Measurements from ENCODE around the gene SLC41A1.

SLC41A1 gene

DNA sequence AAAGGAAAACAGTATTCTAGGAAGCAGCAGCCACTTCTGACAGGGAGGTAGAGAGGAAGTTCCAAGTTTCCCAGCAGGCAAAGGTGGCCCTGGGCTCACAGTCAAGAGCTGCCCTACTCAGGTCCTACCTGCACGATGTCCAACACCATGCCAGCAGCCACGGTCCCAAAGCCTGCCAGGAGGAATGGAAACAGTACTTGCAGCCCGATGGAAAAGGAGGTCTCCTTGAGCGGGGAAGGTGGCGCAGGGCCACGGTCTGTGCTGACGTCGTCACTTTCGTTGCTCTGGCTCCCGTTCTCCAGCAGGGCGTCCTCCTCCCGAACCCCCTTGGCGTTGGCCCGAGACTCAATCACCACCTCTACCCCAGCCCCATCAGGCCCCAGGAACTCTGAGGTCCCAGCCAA lies 3.1 kb downstream of the SLC41A1 start:
- H3K56ac ChIP-seq (ENCODE audit: low read length), result no peak overlapping the region
- no peak overlapping the region for H3K4me2 ChIP-seq (ENCODE audit: low read length)
- no peak for DNase-seq
- no peak overlapping the region for H2BK120ac ChIP-seq (ENCODE audit: low read depth, low read length)
- H3K23ac ChIP-seq (ENCODE audit: low read length), result no peak overlapping the region
- no peak overlapping the region for H2AK5ac ChIP-seq (ENCODE audit: low read length)
- H3K9ac ChIP-seq (ENCODE audit: low read length), result no peak overlapping the region
- no peak overlapping the region for H3K4ac ChIP-seq (ENCODE audit: low read depth, low read length)
- peaks cover 22% of the 10 kb centered on the region for H3K79me1 ChIP-seq (ENCODE audit: low read length)
- no peaks in the 10 kb centered on the region for H3K27me3 ChIP-seq (ENCODE audit: insufficient read depth, low read length, poor library complexity)
- H3K18ac ChIP-seq (ENCODE audit: low read length), result no peak overlapping the region
- H3K4me1 ChIP-seq (ENCODE audit: control insufficient read depth, low read depth, low read length), result peaks cover 8% of the 10 kb centered on the region
- H2BK15ac ChIP-seq (replicated peaks; ENCODE audit: low read depth), result no peak overlapping the region
- peaks cover 12% of the 10 kb centered on the region for H3K79me2 ChIP-seq (ENCODE audit: control insufficient read depth, insufficient read depth, low read length)
- no peak overlapping the region for H4K5ac ChIP-seq (ENCODE audit: low read length)
- H3K36me3 ChIP-seq (ENCODE audit: control insufficient read depth, insufficient read depth, low read length), result no peaks in the 10 kb centered on the region
- no peak overlapping the region for H2BK5ac ChIP-seq (ENCODE audit: low read length)
- no peak overlapping the region for H3K4me3 ChIP-seq (ENCODE audit: low read length)
- H3K27ac ChIP-seq (ENCODE audit: low read depth, low read length), result no peak overlapping the region
- whole genome bisulfite sequencing (ENCODE audit: extremely low coverage, insufficient coverage, low lambda C conversion rate), result no CpG with 5 or more reads among the region's 14 CpGs
- H4K8ac ChIP-seq (ENCODE audit: low read depth, low read length), result no peak overlapping the region

DNA sequence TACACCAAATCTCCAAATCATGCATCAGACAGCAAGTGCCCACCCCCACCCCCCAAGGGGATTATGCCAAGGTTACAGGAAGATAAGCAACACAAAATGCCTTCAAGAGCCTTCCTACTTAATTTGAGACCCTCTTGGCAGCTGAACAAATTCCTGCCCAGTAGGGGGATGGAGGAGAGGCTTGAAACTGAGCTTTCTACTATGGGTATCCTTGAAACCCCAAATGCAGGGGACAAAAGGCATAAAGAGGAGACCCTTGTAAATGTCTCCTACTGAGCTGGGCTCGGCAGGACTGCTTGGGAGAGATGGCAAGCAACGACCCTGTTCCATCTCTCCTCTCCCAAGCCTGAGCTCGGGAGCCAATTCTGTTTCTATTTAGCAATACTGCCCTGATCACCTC lies 3.5 kb downstream of the SLC41A1 start:
- H3K9ac ChIP-seq (ENCODE audit: low read length), result no peak overlapping the region
- H3K56ac ChIP-seq (ENCODE audit: low read length), result no peak overlapping the region
- no CpG with 5 or more reads among the region's 3 CpGs for WGBS (ENCODE audit: extremely low coverage, insufficient coverage, low lambda C conversion rate)
- H3K36me3 ChIP-seq (ENCODE audit: control insufficient read depth, insufficient read depth, low read length), result no peaks in the 10 kb centered on the region
- H3K79me1 ChIP-seq (ENCODE audit: low read length), result peaks cover 22% of the 10 kb centered on the region
- no peak overlapping the region for H2BK5ac ChIP-seq (ENCODE audit: low read length)
- H3K79me2 ChIP-seq (ENCODE audit: control insufficient read depth, insufficient read depth, low read length), result peaks cover 12% of the 10 kb centered on the region
- peaks cover 8% of the 10 kb centered on the region for H3K4me1 ChIP-seq (ENCODE audit: control insufficient read depth, low read depth, low read length)
- H3K18ac ChIP-seq (ENCODE audit: low read length), result no peak overlapping the region
- H3K4ac ChIP-seq (ENCODE audit: low read depth, low read length), result no peak overlapping the region
- no peak overlapping the region for H3K27ac ChIP-seq (ENCODE audit: low read depth, low read length)
- no peak overlapping the region for H3K4me3 ChIP-seq (ENCODE audit: low read length)
- H3K4me2 ChIP-seq (ENCODE audit: low read length), result no peak overlapping the region
- no peak overlapping the region for H4K8ac ChIP-seq (ENCODE audit: low read depth, low read length)
- no peak overlapping the region for H2BK15ac ChIP-seq (replicated peaks; ENCODE audit: low read depth)
- H2BK120ac ChIP-seq (ENCODE audit: low read depth, low read length), result no peak overlapping the region
- H3K27me3 ChIP-seq (ENCODE audit: insufficient read depth, low read length, poor library complexity), result no peaks in the 10 kb centered on the region
- H3K23ac ChIP-seq (ENCODE audit: low read length), result no peak overlapping the region
- H2AK5ac ChIP-seq (ENCODE audit: low read length), result no peak overlapping the region
- no peak overlapping the region for H4K5ac ChIP-seq (ENCODE audit: low read length)
- DNase-seq, result no peak

- H3K4me3 ChIP-seq (ENCODE audit: low read length), result no peak overlapping the region
- H2BK5ac ChIP-seq (ENCODE audit: low read length), result no peak overlapping the region
- H3K4me1 ChIP-seq (ENCODE audit: control insufficient read depth, low read depth, low read length), result no peaks in the 10 kb centered on the region
- peak overlapping the region; percentile 54 for H3K23ac ChIP-seq (ENCODE audit: low read length)
- no peak overlapping the region for H3K4ac ChIP-seq (ENCODE audit: low read depth, low read length)
- no peaks in the 10 kb centered on the region for H3K36me3 ChIP-seq (ENCODE audit: control insufficient read depth, insufficient read depth, low read length)
- no peaks in the 10 kb centered on the region for H3K27me3 ChIP-seq (ENCODE audit: insufficient read depth, low read length, poor library complexity)
- no peak overlapping the region for H3K4me2 ChIP-seq (ENCODE audit: low read length)
- H2AK5ac ChIP-seq (ENCODE audit: low read length), result no peak overlapping the region
- H3K9ac ChIP-seq (ENCODE audit: low read length), result no peak overlapping the region
- peaks cover 5% of the 10 kb centered on the region for H3K79me2 ChIP-seq (ENCODE audit: control insufficient read depth, insufficient read depth, low read length)
- WGBS (ENCODE audit: extremely low coverage, insufficient coverage, low lambda C conversion rate), result no CpG with 5 or more reads among the region's 5 CpGs
- no peak overlapping the region for H3K18ac ChIP-seq (ENCODE audit: low read length)
- DNase-seq, result no peak
- H4K5ac ChIP-seq (ENCODE audit: low read length), result no peak overlapping the region
- H2BK120ac ChIP-seq (ENCODE audit: low read depth, low read length), result no peak overlapping the region
- H2BK15ac ChIP-seq (replicated peaks; ENCODE audit: low read depth), result no peak overlapping the region
- H4K8ac ChIP-seq (ENCODE audit: low read depth, low read length), result no peak overlapping the region
- no peak overlapping the region for H3K27ac ChIP-seq (ENCODE audit: low read depth, low read length)
- no peak overlapping the region for H3K56ac ChIP-seq (ENCODE audit: low read length)
- peaks cover 18% of the 10 kb centered on the region for H3K79me1 ChIP-seq (ENCODE audit: low read length)
Measured at GRCh38 chr1:205805082-205805711, 7.8 kb downstream of the SLC41A1 start.

DNA sequence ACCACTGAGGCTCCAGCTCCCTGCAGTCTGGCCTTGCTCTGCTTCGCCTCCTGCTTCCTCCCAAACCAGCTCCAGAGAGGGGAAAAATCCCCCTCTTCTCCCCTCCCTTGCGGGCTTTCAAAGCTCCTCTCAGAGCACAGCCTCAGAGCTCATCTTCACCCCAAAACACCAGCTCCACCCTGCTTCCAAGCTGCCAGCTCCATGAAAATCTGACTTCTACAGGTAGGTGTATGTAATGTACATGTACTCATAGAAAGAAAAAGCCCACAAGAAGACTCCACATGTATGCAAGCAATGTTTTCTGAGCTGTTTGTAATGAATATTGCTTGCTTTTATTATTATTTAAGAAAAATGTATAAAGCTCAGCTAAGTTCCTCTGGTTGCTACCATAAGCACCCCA lies 8.4 kb downstream of the SLC41A1 start:
- Histone ChIP-seq H3K4ac (ENCODE audit: low read depth, low read length) (no peak overlapping the region), H3K9ac (ENCODE audit: low read length) (no peak overlapping the region), H3K27me3 (ENCODE audit: insufficient read depth, low read length, poor library complexity) (no peaks in the 10 kb centered on the region), H3K4me1 (ENCODE audit: control insufficient read depth, low read depth, low read length) (no peaks in the 10 kb centered on the region), H2BK15ac (replicated peaks; ENCODE audit: low read depth) (no peak overlapping the region), H3K56ac (ENCODE audit: low read length) (no peak overlapping the region), H3K36me3 (ENCODE audit: control insufficient read depth, insufficient read depth, low read length) (no peaks in the 10 kb centered on the region), H2BK5ac (ENCODE audit: low read length) (no peak overlapping the region), H3K27ac (ENCODE audit: low read depth, low read length) (no peak overlapping the region), H2BK120ac (ENCODE audit: low read depth, low read length) (no peak overlapping the region), H3K79me1 (ENCODE audit: low read length) (peaks cover 15% of the 10 kb centered on the region), H4K5ac (ENCODE audit: low read length) (no peak overlapping the region), H3K4me2 (ENCODE audit: low read length) (no peak overlapping the region), H3K23ac (ENCODE audit: low read length) (no peak overlapping the region), H3K79me2 (ENCODE audit: control insufficient read depth, insufficient read depth, low read length) (peaks cover 3% of the 10 kb centered on the region), H2AK5ac (ENCODE audit: low read length) (no peak overlapping the region), H4K8ac (ENCODE audit: low read depth, low read length) (no peak overlapping the region), H3K4me3 (ENCODE audit: low read length) (no peak overlapping the region), H3K18ac (ENCODE audit: low read length) (no peak overlapping the region)
- no CpG with 5 or more reads among the region's 2 CpGs for WGBS (ENCODE audit: extremely low coverage, insufficient coverage, low lambda C conversion rate)
- no peak for DNase-seq

GRCh38 chr1:205803986-205804385 lies 9.0 kb downstream of the SLC41A1 start:
- H2AK5ac ChIP-seq (ENCODE audit: low read length), result no peak overlapping the region

DNA sequence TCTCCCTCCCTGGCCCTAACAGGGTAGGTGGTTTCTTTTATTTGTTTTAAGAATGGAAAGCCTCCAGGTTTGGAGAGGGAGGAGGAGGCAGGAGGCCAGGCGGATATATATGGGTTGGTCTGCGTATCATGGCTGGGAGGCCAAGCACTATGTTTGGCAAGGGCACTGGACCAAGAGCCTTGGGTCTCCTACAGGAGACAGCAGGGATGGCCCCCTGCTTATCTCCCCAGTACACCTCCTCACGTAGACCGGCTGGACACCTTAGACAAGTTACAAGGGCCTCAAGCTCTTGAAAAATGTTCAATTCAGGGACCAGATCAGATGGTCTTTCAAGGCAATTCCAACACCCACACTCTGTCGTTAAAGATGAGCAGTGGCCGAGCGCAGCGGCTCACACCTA lies 10.9 kb downstream of the SLC41A1 start:
- no peak overlapping the region for H3K9ac ChIP-seq (ENCODE audit: low read length)
- no peak overlapping the region for H4K5ac ChIP-seq (ENCODE audit: low read length)
- no peak overlapping the region for H2BK120ac ChIP-seq (ENCODE audit: low read depth, low read length)
- no peak overlapping the region for H3K18ac ChIP-seq (ENCODE audit: low read length)
- no peak overlapping the region for H3K23ac ChIP-seq (ENCODE audit: low read length)
- no peaks in the 10 kb centered on the region for H3K79me2 ChIP-seq (ENCODE audit: control insufficient read depth, insufficient read depth, low read length)
- no CpG with 5 or more reads among the region's 8 CpGs for WGBS (ENCODE audit: extremely low coverage, insufficient coverage, low lambda C conversion rate)
- H2BK5ac ChIP-seq (ENCODE audit: low read length), result no peak overlapping the region
- peaks cover 5% of the 10 kb centered on the region for H3K79me1 ChIP-seq (ENCODE audit: low read length)
- no peak overlapping the region for H2AK5ac ChIP-seq (ENCODE audit: low read length)
- H4K8ac ChIP-seq (ENCODE audit: low read depth, low read length), result no peak overlapping the region
- H3K27me3 ChIP-seq (ENCODE audit: insufficient read depth, low read length, poor library complexity), result no peaks in the 10 kb centered on the region
- H2BK15ac ChIP-seq (replicated peaks; ENCODE audit: low read depth), result no peak overlapping the region
- H3K27ac ChIP-seq (ENCODE audit: low read depth, low read length), result no peak overlapping the region
- H3K4me2 ChIP-seq (ENCODE audit: low read length), result no peak overlapping the region
- no peak overlapping the region for H3K56ac ChIP-seq (ENCODE audit: low read length)
- H3K4me3 ChIP-seq (ENCODE audit: low read length), result no peak overlapping the region
- no peak for DNase-seq
- H3K4me1 ChIP-seq (ENCODE audit: control insufficient read depth, low read depth, low read length), result no peaks in the 10 kb centered on the region
- no peak overlapping the region for H3K4ac ChIP-seq (ENCODE audit: low read depth, low read length)
- H3K36me3 ChIP-seq (ENCODE audit: control insufficient read depth, insufficient read depth, low read length), result peaks cover 1% of the 10 kb centered on the region

More at GRCh38 chr1:205803986-205804385, 9.0 kb downstream of the SLC41A1 start:
- H3K79me2 ChIP-seq (ENCODE audit: control insufficient read depth, insufficient read depth, low read length), result peaks cover 3% of the 10 kb centered on the region
- no peak overlapping the region for H3K23ac ChIP-seq (ENCODE audit: low read length)
- WGBS (ENCODE audit: extremely low coverage, insufficient coverage, low lambda C conversion rate), result no CpG with 5 or more reads among the region's 4 CpGs
- H3K4me3 ChIP-seq (ENCODE audit: low read length), result no peak overlapping the region
- no peak overlapping the region for H3K4ac ChIP-seq (ENCODE audit: low read depth, low read length)
- H2BK15ac ChIP-seq (replicated peaks; ENCODE audit: low read depth), result no peak overlapping the region
- no peak overlapping the region for H4K5ac ChIP-seq (ENCODE audit: low read length)
- no peak overlapping the region for H3K4me2 ChIP-seq (ENCODE audit: low read length)
- H4K8ac ChIP-seq (ENCODE audit: low read depth, low read length), result no peak overlapping the region
- H3K36me3 ChIP-seq (ENCODE audit: control insufficient read depth, insufficient read depth, low read length), result no peaks in the 10 kb centered on the region
- H3K18ac ChIP-seq (ENCODE audit: low read length), result no peak overlapping the region
- H3K9ac ChIP-seq (ENCODE audit: low read length), result no peak overlapping the region
- H3K27me3 ChIP-seq (ENCODE audit: insufficient read depth, low read length, poor library complexity), result no peaks in the 10 kb centered on the region
- no peak for DNase-seq
- H3K27ac ChIP-seq (ENCODE audit: low read depth, low read length), result no peak overlapping the region
- no peak overlapping the region for H3K56ac ChIP-seq (ENCODE audit: low read length)
- H3K79me1 ChIP-seq (ENCODE audit: low read length), result peaks cover 12% of the 10 kb centered on the region
- no peaks in the 10 kb centered on the region for H3K4me1 ChIP-seq (ENCODE audit: control insufficient read depth, low read depth, low read length)
- H2BK120ac ChIP-seq (ENCODE audit: low read depth, low read length), result no peak overlapping the region
- no peak overlapping the region for H2BK5ac ChIP-seq (ENCODE audit: low read length)
